Astrocyte (in vitro differentiated cells and primary cell): Measurements from ENCODE around the gene REEP6. TPM values are rescaled to one million over a fixed set of nuclear protein-coding genes. Genes with fewer than 3 reads are reported as not detected.
A peak's percentile ranks its signal among the peaks of the same experiment; 100 is the strongest.

Source experiments
- DNase-seq: peaks from one replicate; pipeline ENCODE4 v3.0.0-alpha.2; 2010; ENCODE audit warnings: low read depth
- FAIRE-seq: peaks from 2 replicates; lab custom pipeline; 2011; peaks lifted over from hg19 to GRCh38; lab: Jason Lieb, UNC
- H2AFZ ChIP-seq: 2 replicates; pipeline ENCODE4 v1.6.0; 2012; ENCODE audit warnings: low read depth, low read length, inconsistent platforms
- H3K27ac ChIP-seq: 2 replicates; pipeline ENCODE4 v1.5.1; 2011; ENCODE audit warnings: low read depth, low read length, inconsistent platforms
- H3K27me3 ChIP-seq: 2 replicates; pipeline ENCODE4 v1.6.0; 2011; ENCODE audit warnings: low read length, inconsistent platforms; ENCODE audit not compliant: insufficient read depth
- H3K36me3 ChIP-seq: 2 replicates; pipeline ENCODE4 v1.5.1; 2011; ENCODE audit warnings: low read length, inconsistent platforms; ENCODE audit not compliant: insufficient read depth
- H3K4me1 ChIP-seq: 2 replicates; pipeline ENCODE4 v1.5.1; 2011; ENCODE audit warnings: low read length, inconsistent platforms; ENCODE audit not compliant: insufficient read depth
- H3K4me2 ChIP-seq: 2 replicates; pipeline ENCODE4 v1.6.0; 2012; ENCODE audit warnings: low read length, inconsistent platforms
- H3K4me3 ChIP-seq: 2 replicates; pipeline ENCODE4 v1.5.1; 2011; ENCODE audit warnings: low read depth, mild to moderate bottlenecking, low read length, inconsistent platforms; ENCODE audit not compliant: insufficient read depth
- H3K79me2 ChIP-seq: 2 replicates; pipeline ENCODE4 v1.6.0; 2012; ENCODE audit warnings: mild to moderate bottlenecking, low read length, inconsistent platforms; ENCODE audit not compliant: insufficient read depth
- H3K9ac ChIP-seq: 2 replicates; pipeline ENCODE4 v1.6.0; 2012; ENCODE audit warnings: mild to moderate bottlenecking, low read length, inconsistent platforms
- H3K9me3 ChIP-seq: 2 replicates; pipeline ENCODE4 v1.5.1; 2012; ENCODE audit warnings: low read depth, mild to moderate bottlenecking, low read length, inconsistent platforms; ENCODE audit not compliant: insufficient read depth
- H4K20me1 ChIP-seq: 2 replicates; pipeline ENCODE4 v1.6.0; 2012; ENCODE audit warnings: low read length, inconsistent platforms; ENCODE audit not compliant: insufficient read depth
- H3K27ac Mint-ChIP-seq: one replicate; pipeline ENCODE4 v1.8.0; 2021; ENCODE audit warnings: mild to moderate bottlenecking, mixed read lengths; ENCODE audit not compliant: unreplicated experiment
- H3K27me3 Mint-ChIP-seq: one replicate; pipeline ENCODE4 v1.8.0; 2021; ENCODE audit warnings: low read depth, mixed read lengths; ENCODE audit not compliant: unreplicated experiment
- H3K36me3 Mint-ChIP-seq: one replicate; pipeline ENCODE4 v1.8.0; 2021; ENCODE audit warnings: low read depth, mixed read lengths; ENCODE audit not compliant: unreplicated experiment
- H3K4me1 Mint-ChIP-seq: one replicate; pipeline ENCODE4 v1.8.0; 2021; ENCODE audit warnings: low read depth, mixed read lengths; ENCODE audit not compliant: unreplicated experiment
- H3K4me3 Mint-ChIP-seq: one replicate; pipeline ENCODE4 v1.8.0; 2021; ENCODE audit warnings: mild to moderate bottlenecking, moderate library complexity, mixed read lengths; ENCODE audit not compliant: unreplicated experiment
- H3K9me3 Mint-ChIP-seq: one replicate; pipeline ENCODE4 v1.8.0; 2021; ENCODE audit warnings: mild to moderate bottlenecking, mixed read lengths; ENCODE audit not compliant: unreplicated experiment
- CTCF ChIP-seq: IDR thresholded peaks from 2 replicates; pipeline ENCODE4 v1.5.1; 2011; ENCODE audit warnings: low read depth, mild to moderate bottlenecking, inconsistent platforms, low read length, moderate library complexity; ENCODE audit not compliant: insufficient read depth
- EZH2 ChIP-seq: IDR thresholded peaks from 2 replicates; pipeline ENCODE4 v1.6.1; 2012; ENCODE audit warnings: mild to moderate bottlenecking, low read length, inconsistent platforms; ENCODE audit not compliant: insufficient read depth
- total RNA-seq: library from RNA; stranded (reverse); gene quantifications from 2 replicates; pipeline ENCODE4 v1.2.1, GENCODE V29; 2021

Gene REEP6
- total RNA-seq, 1 donor from 2014 or later: 5.7 TPM

- Histone ChIP-seq H3K4me3 (peak overlapping the region; percentile 28), H3K27ac (no peak overlapping the region), H4K20me1 (no peaks in the 10 kb centered on the region), H3K4me1 (peaks cover 4% of the 10 kb centered on the region), H3K9ac (peak overlapping the region; percentile 62), H3K4me2 (peak overlapping the region; percentile 82), H3K79me2 (no peaks in the 10 kb centered on the region), H3K9me3 (peaks cover 6% of the 10 kb centered on the region), H3K27me3 (peaks cover 2% of the 10 kb centered on the region), H2AFZ (no peak overlapping the region), H3K36me3 (no peaks in the 10 kb centered on the region)
- TF ChIP-seq CTCF (peak; percentile 27), EZH2 (no peak)
- H3K27me3 Mint-ChIP-seq: peaks cover 16% of the 10 kb centered on the region
- H3K36me3 Mint-ChIP-seq: no peaks in the 10 kb centered on the region
- no peak overlapping the region for H3K27ac Mint-ChIP-seq
- FAIRE-seq (no peak), DNase-seq (no peak)
- no peak overlapping the region for H3K4me3 Mint-ChIP-seq
- H3K9me3 Mint-ChIP-seq: no peaks in the 10 kb centered on the region
- H3K4me1 Mint-ChIP-seq: no peaks in the 10 kb centered on the region
Observed at GRCh38 chr19:1513499-1514294, 22.7 kb downstream of the REEP6 start.

- Histone ChIP-seq H3K27me3 (peaks cover 2% of the 10 kb centered on the region), H3K4me3 (no peak overlapping the region), H3K9ac (no peak overlapping the region), H3K79me2 (no peaks in the 10 kb centered on the region), H3K9me3 (peaks cover 4% of the 10 kb centered on the region), H3K4me2 (no peak overlapping the region), H4K20me1 (no peaks in the 10 kb centered on the region), H3K36me3 (no peaks in the 10 kb centered on the region), H3K4me1 (peaks cover 4% of the 10 kb centered on the region), H2AFZ (no peak overlapping the region), H3K27ac (no peak overlapping the region)
- Mint-ChIP-seq H3K27me3 (peaks cover 16% of the 10 kb centered on the region), H3K36me3 (no peaks in the 10 kb centered on the region), H3K9me3 (no peaks in the 10 kb centered on the region), H3K4me3 (no peak overlapping the region), H3K27ac (peak overlapping the region; percentile 66), H3K4me1 (no peaks in the 10 kb centered on the region)
- FAIRE-seq (no peak), DNase-seq (no peak)
- no peak for TF ChIP-seq EZH2
- TF ChIP-seq CTCF: no peak
Observed at GRCh38 chr19:1514295-1514661, 23.3 kb downstream of the REEP6 start.
